Mesendoderm (in vitro differentiated cells): ENCODE results near the gene ZGPAT.

ENCODE experiments used
- DNase-seq: peaks from one replicate; pipeline ENCODE4 v3.0.0; 2013
- H2AK5ac ChIP-seq: 2 replicates; pipeline ENCODE4 v1.6.1; 2013; ENCODE audit warnings: low read length, inconsistent platforms
- H2BK120ac ChIP-seq: 2 replicates; pipeline ENCODE4 v1.6.1; 2013; ENCODE audit warnings: low read depth, mild to moderate bottlenecking, low read length, moderate library complexity, mixed read lengths
- H2BK15ac ChIP-seq: replicated peaks from 2 replicates; pipeline ENCODE4 v1.6.1; 2013; ENCODE audit warnings: low read depth, mild to moderate bottlenecking, moderate library complexity
- H2BK5ac ChIP-seq: 2 replicates; pipeline ENCODE4 v1.6.1; 2013; ENCODE audit warnings: low read length, inconsistent platforms
- H3K18ac ChIP-seq: 2 replicates; pipeline ENCODE4 v1.6.1; 2013; ENCODE audit warnings: mild to moderate bottlenecking, low read length, mixed read lengths
- H3K23ac ChIP-seq: one replicate; pipeline ENCODE4 v1.6.1; 2013; ENCODE audit warnings: low read length
- H3K27ac ChIP-seq: 2 replicates; pipeline ENCODE4 v1.5.1; 2013; ENCODE audit warnings: low read depth, mild to moderate bottlenecking, inconsistent platforms, low read length, moderate library complexity
- H3K27me3 ChIP-seq: 2 replicates; pipeline ENCODE4 v1.6.1; 2013; ENCODE audit warnings: low read length, control low read depth, mild to moderate bottlenecking, inconsistent platforms; ENCODE audit not compliant: insufficient read depth, poor library complexity
- H3K36me3 ChIP-seq: 2 replicates; pipeline ENCODE4 v1.6.1; 2013; ENCODE audit warnings: low read length, inconsistent platforms; ENCODE audit not compliant: control insufficient read depth, insufficient read depth
- H3K4ac ChIP-seq: one replicate; pipeline ENCODE4 v1.6.1; 2013; ENCODE audit warnings: low read depth, mild to moderate bottlenecking, low read length, moderate library complexity
- H3K4me1 ChIP-seq: 2 replicates; pipeline ENCODE4 v1.6.1; 2013; ENCODE audit warnings: low read depth, low read length, inconsistent platforms; ENCODE audit not compliant: control insufficient read depth
- H3K4me2 ChIP-seq: 2 replicates; pipeline ENCODE4 v1.6.1; 2013; ENCODE audit warnings: low read length
- H3K4me3 ChIP-seq: 2 replicates; pipeline ENCODE4 v1.5.1; 2013; ENCODE audit warnings: mild to moderate bottlenecking, low read length
- H3K56ac ChIP-seq: one replicate; pipeline ENCODE4 v1.6.1; 2013; ENCODE audit warnings: low read length
- H3K79me1 ChIP-seq: 2 replicates; pipeline ENCODE4 v1.6.1; 2013; ENCODE audit warnings: low read length, inconsistent platforms
- H3K79me2 ChIP-seq: 2 replicates; pipeline ENCODE4 v1.6.1; 2013; ENCODE audit warnings: mild to moderate bottlenecking, low read length; ENCODE audit not compliant: control insufficient read depth, insufficient read depth
- H3K9ac ChIP-seq: 2 replicates; pipeline ENCODE4 v1.6.1; 2013; ENCODE audit warnings: low read length, inconsistent platforms
- H4K5ac ChIP-seq: one replicate; pipeline ENCODE4 v1.6.1; 2013; ENCODE audit warnings: low read length
- H4K8ac ChIP-seq: one replicate; pipeline ENCODE4 v1.6.1; 2013; ENCODE audit warnings: low read depth, mild to moderate bottlenecking, control low read depth, low read length, moderate library complexity
- WGBS: extraction: QIAGEN DNeasy Blood & Tissue Kit; methylation state at CpG from one replicate; pipeline ENCODE4 v1.1.7; 2013; ENCODE audit warnings: low lambda C conversion rate, missing lambda C conversion rate; ENCODE audit not compliant: insufficient coverage; ENCODE audit errors: extremely low coverage; 5-methylcytosine and 5-hydroxymethylcytosine counted together

Gene ZGPAT

GRCh38 chr20:63701051-63701328 lies 6.8 kb upstream of the ZGPAT start:
- Histone ChIP-seq H3K27me3 (no peaks in the 10 kb centered on the region), H3K4ac (no peak overlapping the region), H3K79me2 (no peaks in the 10 kb centered on the region), H3K4me2 (no peak overlapping the region), H4K5ac (no peak overlapping the region), H3K4me3 (no peak overlapping the region), H2AK5ac (no peak overlapping the region), H3K9ac (no peak overlapping the region), H3K4me1 (no peaks in the 10 kb centered on the region), H3K23ac (no peak overlapping the region), H3K56ac (no peak overlapping the region), H3K36me3 (peaks cover 3% of the 10 kb centered on the region), H4K8ac (no peak overlapping the region), H2BK120ac (no peak overlapping the region), H2BK5ac (no peak overlapping the region), H3K79me1 (no peaks in the 10 kb centered on the region), H3K18ac (no peak overlapping the region), H3K27ac (no peak overlapping the region), H2BK15ac (no peak overlapping the region)
- no peak for DNase-seq
- WGBS: no CpG with 5 or more reads among the region's 5 CpGs

DNA sequence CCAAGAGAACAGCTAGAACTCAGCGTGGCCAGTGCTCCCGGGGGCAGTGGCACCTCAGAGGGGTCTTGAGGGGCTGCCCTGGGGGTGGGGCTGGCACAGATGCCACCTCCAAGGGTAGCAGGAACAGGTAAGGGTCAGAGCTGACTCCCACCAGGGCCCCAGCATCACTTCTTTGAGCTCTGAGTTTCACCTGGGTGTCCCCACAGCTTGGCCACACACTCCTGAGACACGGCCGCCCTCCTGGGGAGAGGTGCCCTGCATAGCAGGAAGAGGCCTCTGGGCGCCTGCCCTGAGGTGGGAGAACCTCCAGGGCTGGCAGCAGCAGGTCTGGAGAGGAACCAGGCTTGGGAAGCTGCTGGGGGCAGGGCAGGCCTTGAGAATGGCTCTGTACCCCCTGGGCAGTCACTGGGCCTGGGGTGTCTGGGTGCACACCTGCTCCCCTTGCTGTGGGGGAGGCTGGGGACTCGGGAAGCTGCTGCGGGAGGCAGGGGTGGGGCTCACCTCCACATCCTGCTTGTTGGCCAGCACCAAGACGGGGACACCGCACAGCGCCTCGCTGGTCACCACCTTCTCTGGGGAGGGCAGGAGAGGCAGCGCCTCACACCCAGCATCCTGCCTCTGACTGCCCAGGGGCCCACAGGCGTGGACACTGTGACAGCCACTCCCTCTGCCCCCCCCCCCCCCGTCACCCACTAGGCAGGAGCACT lies 6.4 kb upstream of the ZGPAT start:
- no CpG with 5 or more reads among the region's 14 CpGs for WGBS
- H2BK120ac ChIP-seq: no peak overlapping the region
- DNase-seq: no peak

DNA sequence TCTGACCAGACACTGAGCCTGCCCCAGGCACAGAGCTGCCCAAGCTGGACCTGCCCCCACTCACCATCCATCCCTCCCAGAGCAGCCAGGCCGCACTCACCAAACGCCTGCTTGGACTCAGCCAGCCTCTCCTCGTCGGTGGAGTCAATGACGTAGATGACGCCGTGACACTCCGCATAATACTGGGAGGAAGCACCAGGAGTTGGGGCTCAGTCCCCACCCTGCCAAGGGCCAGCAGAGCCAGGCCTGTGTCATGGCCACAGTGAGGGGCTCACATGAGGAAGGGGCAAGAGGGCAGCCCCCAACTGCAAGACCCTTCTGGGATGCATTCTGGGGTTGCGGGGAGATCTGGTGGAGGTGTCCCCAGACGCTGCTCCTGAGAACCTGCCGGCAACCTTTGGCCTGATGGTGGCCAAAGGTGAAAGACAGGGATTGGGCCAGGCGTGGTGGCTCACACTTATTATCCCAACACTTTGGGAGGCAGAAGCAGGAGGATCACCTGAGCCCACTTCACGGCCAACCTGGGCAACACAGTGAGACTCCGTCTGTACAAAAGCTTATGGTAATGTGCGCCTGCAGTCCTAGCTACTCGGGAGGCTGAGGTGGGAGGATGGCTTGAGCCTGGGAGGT lies 5.7 kb upstream of the ZGPAT start:
- H3K27ac ChIP-seq: no peak overlapping the region
- H3K27me3 ChIP-seq: no peaks in the 10 kb centered on the region
- no peak overlapping the region for H3K4ac ChIP-seq
- H3K79me2 ChIP-seq: peaks cover 10% of the 10 kb centered on the region
- H4K5ac ChIP-seq: no peak overlapping the region
- no peaks in the 10 kb centered on the region for H3K4me1 ChIP-seq
- H2BK5ac ChIP-seq: no peak overlapping the region
- peaks cover 4% of the 10 kb centered on the region for H3K36me3 ChIP-seq
- H3K79me1 ChIP-seq: peaks cover 8% of the 10 kb centered on the region
- H3K9ac ChIP-seq: no peak overlapping the region
- no peak overlapping the region for H2BK15ac ChIP-seq
- H3K23ac ChIP-seq: no peak overlapping the region
- H2BK120ac ChIP-seq: no peak overlapping the region
- WGBS: no CpG with 5 or more reads among the region's 16 CpGs
- H3K18ac ChIP-seq: no peak overlapping the region
- DNase-seq: no peak
- H3K4me2 ChIP-seq: no peak overlapping the region
- H4K8ac ChIP-seq: no peak overlapping the region
- no peak overlapping the region for H3K4me3 ChIP-seq
- H3K56ac ChIP-seq: no peak overlapping the region
- no peak overlapping the region for H2AK5ac ChIP-seq

More for the DNA sequence above, 6.4 kb upstream of the ZGPAT start:
- Histone ChIP-seq H3K23ac (no peak overlapping the region), H3K79me2 (peaks cover 4% of the 10 kb centered on the region), H2BK5ac (no peak overlapping the region), H3K79me1 (peaks cover 4% of the 10 kb centered on the region), H3K18ac (no peak overlapping the region), H3K27me3 (no peaks in the 10 kb centered on the region), H3K4me1 (no peaks in the 10 kb centered on the region), H2AK5ac (no peak overlapping the region), H3K36me3 (peaks cover 4% of the 10 kb centered on the region), H3K56ac (no peak overlapping the region), H4K8ac (no peak overlapping the region), H4K5ac (no peak overlapping the region), H3K4me2 (no peak overlapping the region), H3K9ac (no peak overlapping the region), H2BK15ac (no peak overlapping the region), H3K27ac (no peak overlapping the region), H3K4ac (no peak overlapping the region), H3K4me3 (no peak overlapping the region)

- Histone ChIP-seq H3K9ac (no peak overlapping the region), H2AK5ac (no peak overlapping the region), H3K27me3 (no peaks in the 10 kb centered on the region), H3K4me2 (no peak overlapping the region), H2BK15ac (no peak overlapping the region), H3K79me2 (peaks cover 13% of the 10 kb centered on the region), H3K79me1 (peaks cover 8% of the 10 kb centered on the region), H2BK120ac (no peak overlapping the region), H3K4me1 (no peaks in the 10 kb centered on the region), H3K36me3 (peaks cover 4% of the 10 kb centered on the region), H3K4ac (no peak overlapping the region), H2BK5ac (no peak overlapping the region), H3K27ac (no peak overlapping the region), H3K56ac (no peak overlapping the region), H4K8ac (no peak overlapping the region), H4K5ac (no peak overlapping the region), H3K18ac (no peak overlapping the region), H3K23ac (no peak overlapping the region), H3K4me3 (no peak overlapping the region)
- WGBS: no CpG with 5 or more reads among the region's 13 CpGs
- DNase-seq: no peak
Measured at GRCh38 chr20:63702751-63703470, 4.9 kb upstream of the ZGPAT start.

- Histone ChIP-seq H3K27ac (no peak overlapping the region), H3K4me1 (no peaks in the 10 kb centered on the region), H3K9ac (no peak overlapping the region), H2BK15ac (no peak overlapping the region), H3K36me3 (peaks cover 4% of the 10 kb centered on the region), H3K27me3 (no peaks in the 10 kb centered on the region), H2BK120ac (no peak overlapping the region), H3K79me2 (peaks cover 17% of the 10 kb centered on the region), H3K4me3 (no peak overlapping the region), H3K23ac (no peak overlapping the region), H3K4ac (no peak overlapping the region), H3K56ac (no peak overlapping the region), H2BK5ac (no peak overlapping the region), H3K4me2 (no peak overlapping the region), H4K8ac (no peak overlapping the region), H2AK5ac (no peak overlapping the region), H3K79me1 (peaks cover 11% of the 10 kb centered on the region), H4K5ac (no peak overlapping the region), H3K18ac (no peak overlapping the region)
- no peak for DNase-seq
- WGBS: no CpG with 5 or more reads among the region's 15 CpGs
Measured at GRCh38 chr20:63703471-63703975, 4.3 kb upstream of the ZGPAT start.
